H9 (cell line): ENCODE measurements around the gene STYXL1. TPM values are rescaled to one million over a fixed set of nuclear protein-coding genes. Genes with fewer than 3 reads are reported as not detected.

Experiments used
- DNase-seq: peaks from one replicate; pipeline ENCODE4 v3.0.0-alpha.2; 2017
- H2AFZ ChIP-seq: one replicate; pipeline ENCODE4 v1.6.1; 2013; ENCODE audit warnings: mild to moderate bottlenecking, low read length, control low read depth, moderate library complexity
- H2AK5ac ChIP-seq: 2 replicates; pipeline ENCODE4 v1.6.1; 2013; ENCODE audit warnings: low read length, control low read depth, mixed read lengths; ENCODE audit not compliant: insufficient read length
- H2BK120ac ChIP-seq: one replicate; pipeline ENCODE4 v1.6.1; 2013; ENCODE audit warnings: low read depth, mild to moderate bottlenecking, low read length, control low read depth, inconsistent platforms; ENCODE audit not compliant: poor library complexity, severe bottlenecking
- H2BK12ac ChIP-seq: 2 replicates; pipeline ENCODE4 v1.6.1; 2013; ENCODE audit warnings: low read length, control low read depth, mixed read lengths, low read depth; ENCODE audit not compliant: insufficient read length
- H2BK15ac ChIP-seq: 2 replicates; pipeline ENCODE4 v1.6.1; 2013; ENCODE audit warnings: low read depth, low read length, control low read depth
- H2BK20ac ChIP-seq: one replicate; pipeline ENCODE4 v1.6.1; 2013; ENCODE audit warnings: low read depth, mild to moderate bottlenecking, low read length, control low read depth, inconsistent platforms; ENCODE audit not compliant: poor library complexity, severe bottlenecking
- H2BK5ac ChIP-seq: 2 replicates; pipeline ENCODE4 v1.6.1; 2013; ENCODE audit warnings: low read length, control low read depth, mixed read lengths; ENCODE audit not compliant: insufficient read length
- H3K14ac ChIP-seq: 2 replicates; pipeline ENCODE4 v1.6.1; 2013; ENCODE audit warnings: low read length, control low read depth; ENCODE audit not compliant: insufficient read depth
- H3K18ac ChIP-seq: 2 replicates; pipeline ENCODE4 v1.6.1; 2013; ENCODE audit warnings: low read depth, mild to moderate bottlenecking, mixed read lengths, low read length, control low read depth; ENCODE audit not compliant: insufficient read length
- H3K23ac ChIP-seq: 2 replicates; pipeline ENCODE4 v1.6.1; 2013; ENCODE audit warnings: low read length, control low read depth, mixed read lengths, low read depth; ENCODE audit not compliant: insufficient read length
- H3K23me2 ChIP-seq: 2 replicates; pipeline ENCODE4 v1.6.1; 2013; ENCODE audit warnings: low read depth, mild to moderate bottlenecking, mixed read lengths, low read length, control low read depth; ENCODE audit not compliant: insufficient read length, poor library complexity, severe bottlenecking
- H3K27ac ChIP-seq: 2 replicates; pipeline ENCODE4 v1.5.1; 2013; ENCODE audit warnings: low read length, control low read depth, mixed read lengths, low read depth; ENCODE audit not compliant: insufficient read length
- H3K27me3 ChIP-seq: 2 replicates; pipeline ENCODE4 v1.6.1; 2013; ENCODE audit warnings: low read length, control low read depth, inconsistent platforms; ENCODE audit not compliant: insufficient read depth
- H3K4ac ChIP-seq: 2 replicates; pipeline ENCODE4 v1.6.1; 2013; ENCODE audit warnings: low read depth, mild to moderate bottlenecking, control low read depth, inconsistent platforms, low read length, moderate library complexity
- H3K4me1 ChIP-seq: 2 replicates; pipeline ENCODE4 v1.6.1; 2013; ENCODE audit warnings: low read length, control low read depth, inconsistent platforms; ENCODE audit not compliant: insufficient read depth
- H3K4me2 ChIP-seq: 2 replicates; pipeline ENCODE4 v1.6.1; 2013; ENCODE audit warnings: low read length, control low read depth, mixed read lengths; ENCODE audit not compliant: insufficient read length, insufficient read depth
- H3K56ac ChIP-seq: 2 replicates; pipeline ENCODE4 v1.6.1; 2013; ENCODE audit warnings: low read depth, mild to moderate bottlenecking, mixed read lengths, low read length, control low read depth; ENCODE audit not compliant: insufficient read length
- H3K79me1 ChIP-seq: 2 replicates; pipeline ENCODE4 v1.6.1; 2013; ENCODE audit warnings: low read depth, mild to moderate bottlenecking, moderate library complexity, low read length, control low read depth, inconsistent platforms; ENCODE audit not compliant: insufficient read depth, poor library complexity, severe bottlenecking
- H3K79me2 ChIP-seq: 2 replicates; pipeline ENCODE4 v1.6.1; 2013; ENCODE audit warnings: low read length, control low read depth, inconsistent platforms; ENCODE audit not compliant: insufficient read depth
- H3K9ac ChIP-seq: 2 replicates; pipeline ENCODE4 v1.6.1; 2013; ENCODE audit warnings: low read length, control low read depth, mixed read lengths; ENCODE audit not compliant: insufficient read length; ENCODE audit errors: extremely low read depth
- H3K9me3 ChIP-seq: one replicate; pipeline ENCODE4 v1.6.1; 2013; ENCODE audit warnings: low read depth, low read length, inconsistent platforms; ENCODE audit not compliant: control insufficient read depth
- H3T11ph ChIP-seq: one replicate; pipeline ENCODE4 v1.6.1; 2013; ENCODE audit warnings: mild to moderate bottlenecking, low read length, control low read depth, inconsistent platforms
- H4K20me1 ChIP-seq: one replicate; pipeline ENCODE4 v1.6.1; 2013; ENCODE audit not compliant: control insufficient read depth, insufficient read length, insufficient read depth
- H4K5ac ChIP-seq: 2 replicates; pipeline ENCODE4 v1.6.1; 2013; ENCODE audit warnings: low read depth, mild to moderate bottlenecking, mixed read lengths, low read length, control low read depth; ENCODE audit not compliant: insufficient read length
- H4K8ac ChIP-seq: replicated peaks from 2 replicates; pipeline ENCODE4 v1.6.1; 2013; ENCODE audit warnings: low read length, control low read depth, mixed read lengths, low read depth; ENCODE audit not compliant: insufficient read length
- H4K91ac ChIP-seq: 2 replicates; pipeline ENCODE4 v1.6.1; 2013; ENCODE audit warnings: low read depth, mild to moderate bottlenecking, moderate library complexity, mixed read lengths, low read length, control low read depth; ENCODE audit not compliant: insufficient read length
- H3K27ac Mint-ChIP-seq, 3 experiments: 2 replicates in 2 of 3; 3 replicates in 1 of 3; pipeline ENCODE4 v1.8.0; 2020 to 2021; ENCODE audit warnings: mixed read lengths in 3 of 3, mild to moderate bottlenecking in 1 of 3, moderate library complexity in 1 of 3
- H3K27me3 Mint-ChIP-seq: 2 replicates; pipeline ENCODE4 v1.8.0; 2021; ENCODE audit warnings: low read depth, mild to moderate bottlenecking, moderate library complexity, mixed read lengths
- H3K36me3 Mint-ChIP-seq, 3 experiments: 2 replicates in 2 of 3; 3 replicates in 1 of 3; pipeline ENCODE4 v1.8.0; 2020 to 2021; ENCODE audit warnings: low read depth in 3 of 3, mixed read lengths in 3 of 3; ENCODE audit not compliant: insufficient read depth in 1 of 3
- H3K4me1 Mint-ChIP-seq, 2 experiments: 2 replicates each; pipeline ENCODE4 v1.8.0; 2020; ENCODE audit warnings: mixed read lengths in 2 of 2
- H3K4me3 Mint-ChIP-seq, 2 experiments: 2 replicates in 1 of 2; 3 replicates in 1 of 2; pipeline ENCODE4 v1.8.0; 2020 to 2021; ENCODE audit warnings: mild to moderate bottlenecking in 2 of 2, mixed read lengths in 2 of 2, moderate library complexity in 1 of 2
- H3K9me3 Mint-ChIP-seq, 2 experiments: 2 replicates in 1 of 2; 3 replicates in 1 of 2; pipeline ENCODE4 v1.8.0; 2020; ENCODE audit warnings: mild to moderate bottlenecking in 2 of 2, mixed read lengths in 2 of 2, moderate library complexity in 1 of 2
- WGBS: extraction: QIAGEN DNeasy Blood & Tissue Kit; methylation state at CpG from one replicate; pipeline ENCODE4 v1.1.7; 2013; ENCODE audit warnings: missing lambda C conversion rate, low lambda C conversion rate, mixed read lengths; ENCODE audit not compliant: insufficient read length; ENCODE audit errors: extremely low coverage; 5-methylcytosine and 5-hydroxymethylcytosine counted together
- total RNA-seq: library from RNA; stranded (reverse); gene quantifications from 2 replicates; pipeline ENCODE4 v1.2.1, GENCODE V29; 2021
- TF ChIP-seq, protein P1 (sequence below): fragments of 200-600 bp; sonication (generic); conservative IDR thresholded peaks from 3 replicates; pipeline ENCODE4 v1.8.0; 2021; ENCODE audit warnings: antibody characterized with exemption, mild to moderate bottlenecking

The STYXL1 gene
- total RNA-seq, 1 experiment from 2014 or later, result 38.7 TPM

DNA sequence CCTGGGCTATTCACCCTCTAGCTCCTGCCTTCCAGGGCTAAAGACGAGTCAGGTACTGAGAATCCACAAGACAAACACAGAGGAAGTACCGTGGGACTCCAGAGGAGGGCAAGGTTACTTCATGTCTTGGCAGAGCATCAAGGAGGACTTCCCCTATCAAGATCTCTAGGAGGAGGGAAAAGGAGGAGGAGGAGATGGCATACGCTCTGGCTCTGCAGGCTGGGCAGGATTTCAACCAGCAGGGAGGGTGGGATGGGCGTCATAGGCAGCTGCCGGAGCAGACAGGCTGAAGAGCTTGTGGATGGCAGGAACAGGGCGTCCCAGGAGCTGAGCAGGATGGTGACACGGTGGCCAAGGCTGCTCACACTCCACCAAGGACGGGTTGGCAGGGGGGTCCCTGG lies 21.4 kb upstream of the STYXL1 start:
- Mint-ChIP-seq H3K36me3 (peaks cover 16 to 27% (median 25%) of the 10 kb centered on the region in 3 experiments), H3K27ac (peak overlapping the region in 1 of 3 experiments; percentile 48; a peak in 1 of 7 replicates), H3K9me3 (no peaks in the 10 kb centered on the region), H3K4me3 (no peak overlapping the region), H3K27me3 (no peaks in the 10 kb centered on the region; the same call in 1 of the 2 replicates), H3K4me1 (peaks cover 4 to 7% of the 10 kb centered on the region in 2 experiments; a peak in 3 of 4 replicates)
- Histone ChIP-seq H3K9me3 (no peaks in the 10 kb centered on the region), H3K23me2 (no peaks in the 10 kb centered on the region), H3K56ac (no peak overlapping the region), H2BK15ac (no peak overlapping the region), H2BK5ac (no peak overlapping the region), H3K27ac (no peak overlapping the region), H3K79me1 (no peaks in the 10 kb centered on the region), H2BK120ac (no peak overlapping the region), H3K9ac (no peak overlapping the region), H4K8ac (no peak overlapping the region), H3K4me2 (no peak overlapping the region), H2AK5ac (no peak overlapping the region), H3K4me1 (no peaks in the 10 kb centered on the region), H2BK12ac (no peak overlapping the region), H3K18ac (no peak overlapping the region), H3K14ac (no peak overlapping the region), H3K4ac (no peak overlapping the region), H3K27me3 (no peaks in the 10 kb centered on the region), H2AFZ (no peak overlapping the region), H4K91ac (no peak overlapping the region), H4K20me1 (no peaks in the 10 kb centered on the region), H3K79me2 (no peaks in the 10 kb centered on the region), H2BK20ac (no peak overlapping the region), H3K23ac (no peak overlapping the region), H3T11ph (no peak overlapping the region), H4K5ac (no peak overlapping the region)
- no CpG with 5 or more reads among the region's 8 CpGs for WGBS
- peak; percentile 79 for DNase-seq
- TF ChIP-seq, protein P1, sequence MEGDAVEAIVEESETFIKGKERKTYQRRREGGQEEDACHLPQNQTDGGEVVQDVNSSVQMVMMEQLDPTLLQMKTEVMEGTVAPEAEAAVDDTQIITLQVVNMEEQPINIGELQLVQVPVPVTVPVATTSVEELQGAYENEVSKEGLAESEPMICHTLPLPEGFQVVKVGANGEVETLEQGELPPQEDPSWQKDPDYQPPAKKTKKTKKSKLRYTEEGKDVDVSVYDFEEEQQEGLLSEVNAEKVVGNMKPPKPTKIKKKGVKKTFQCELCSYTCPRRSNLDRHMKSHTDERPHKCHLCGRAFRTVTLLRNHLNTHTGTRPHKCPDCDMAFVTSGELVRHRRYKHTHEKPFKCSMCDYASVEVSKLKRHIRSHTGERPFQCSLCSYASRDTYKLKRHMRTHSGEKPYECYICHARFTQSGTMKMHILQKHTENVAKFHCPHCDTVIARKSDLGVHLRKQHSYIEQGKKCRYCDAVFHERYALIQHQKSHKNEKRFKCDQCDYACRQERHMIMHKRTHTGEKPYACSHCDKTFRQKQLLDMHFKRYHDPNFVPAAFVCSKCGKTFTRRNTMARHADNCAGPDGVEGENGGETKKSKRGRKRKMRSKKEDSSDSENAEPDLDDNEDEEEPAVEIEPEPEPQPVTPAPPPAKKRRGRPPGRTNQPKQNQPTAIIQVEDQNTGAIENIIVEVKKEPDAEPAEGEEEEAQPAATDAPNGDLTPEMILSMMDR, result peak; percentile 56; the same call in 2 of the 3 replicates
